ENCODE measurements around the gene STUB1. TPM values are rescaled to one million over a fixed set of nuclear protein-coding genes. Genes with fewer than 3 reads are reported as not detected.

The STUB1 gene
- total RNA-seq, 4 donors from 2014 or later: 152 to 213 (median 186) TPM

- TF ChIP-seq CTCF (IDR thresholded peaks at IDR 0.05) (no peak), EP300 (IDR thresholded peaks at IDR 0.05) (no peak), POLR2A (IDR thresholded peaks at IDR 0.05) (no peak)
- Histone ChIP-seq H3K9me3 (no peaks in the 10 kb centered on the region), H3K36me3 (peaks cover 0 to 37% (median 0%) of the 10 kb centered on the region in 3 donors), H3K4me3 (no peak overlapping the region), H3K27ac (no peak overlapping the region), H3K27me3 (no peaks in the 10 kb centered on the region), H3K4me1 (peaks cover 0 to 41% (median 24%) of the 10 kb centered on the region in 4 donors)
- no peak for DNase-seq (ENCODE audit: low spot score in 2 of 2)
- 79 to 86% methylated on average over 18 to 20 of the region's 21 CpGs for WGBS, 2 donors
Measured at GRCh38 chr16:676565-676902, 3.7 kb upstream of the STUB1 start.

- Histone ChIP-seq H3K36me3 (peaks cover 0 to 37% (median 3%) of the 10 kb centered on the region in 3 donors), H3K4me3 (no peak overlapping the region), H3K27me3 (no peaks in the 10 kb centered on the region), H3K27ac (no peak overlapping the region), H3K4me1 (peaks cover 0 to 45% (median 28%) of the 10 kb centered on the region in 4 donors), H3K9me3 (no peaks in the 10 kb centered on the region)
- WGBS, 2 donors: 73 to 82% methylated on average over 18 to 21 of the region's 23 CpGs
- TF ChIP-seq CTCF (IDR thresholded peaks at IDR 0.05): no peak
- no peak for TF ChIP-seq EP300 (IDR thresholded peaks at IDR 0.05)
- TF ChIP-seq POLR2A (IDR thresholded peaks at IDR 0.05): no peak
- no peak for DNase-seq (ENCODE audit: low spot score in 2 of 2)
Measured at GRCh38 chr16:676913-677312, 3.3 kb upstream of the STUB1 start.

DNA sequence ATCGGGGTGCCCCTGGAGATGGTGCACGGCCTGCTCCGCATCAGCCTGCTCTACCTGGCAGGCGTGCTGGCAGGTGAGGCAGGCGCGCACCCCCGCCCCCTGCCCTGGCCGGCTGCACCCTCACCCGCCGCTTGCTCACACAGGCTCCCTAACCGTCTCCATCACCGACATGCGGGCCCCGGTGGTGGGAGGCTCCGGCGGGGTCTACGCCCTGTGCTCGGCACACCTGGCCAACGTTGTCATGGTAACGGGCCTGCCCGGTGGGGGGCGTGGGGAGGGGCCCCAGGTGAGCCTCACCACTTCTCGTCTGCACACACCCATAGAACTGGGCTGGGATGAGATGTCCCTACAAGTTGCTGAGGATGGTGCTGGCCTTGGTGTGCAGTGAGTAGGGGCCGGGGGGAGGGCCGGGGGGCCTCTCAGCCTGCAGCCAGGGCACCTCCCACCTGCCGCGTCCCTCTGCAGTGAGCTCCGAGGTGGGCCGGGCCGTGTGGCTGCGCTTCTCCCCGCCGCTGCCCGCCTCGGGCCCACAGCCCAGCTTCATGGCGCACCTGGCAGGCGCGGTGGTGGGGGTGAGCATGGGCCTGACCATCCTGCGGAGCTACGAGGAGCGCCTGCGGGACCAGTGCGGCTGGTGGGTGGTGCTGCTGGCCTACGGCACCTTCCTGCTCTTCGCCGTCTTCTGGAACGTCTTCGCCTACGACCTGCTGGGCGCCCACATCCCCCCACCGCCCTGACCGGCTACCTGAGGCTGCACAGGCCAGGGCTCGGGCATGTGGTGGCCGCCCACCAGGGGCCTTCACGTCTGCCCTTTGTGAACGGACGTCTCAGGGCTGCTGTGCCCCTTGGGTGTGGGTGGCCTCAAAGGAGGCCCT lies 2.7 kb upstream of the STUB1 start:
- TF ChIP-seq CTCF (IDR thresholded peaks at IDR 0.05) (no peak), POLR2A (IDR thresholded peaks at IDR 0.05) (no peak), EP300 (IDR thresholded peaks at IDR 0.05) (no peak)
- H3K27ac ChIP-seq: no peak overlapping the region
- no peak for DNase-seq (ENCODE audit: low spot score in 2 of 2)
- no peak overlapping the region for H3K4me3 ChIP-seq
- H3K36me3 ChIP-seq: peaks cover 0 to 37% (median 9%) of the 10 kb centered on the region in 3 donors
- no peaks in the 10 kb centered on the region for H3K9me3 ChIP-seq
- H3K4me1 ChIP-seq: peaks cover 0 to 51% (median 32%) of the 10 kb centered on the region in 4 donors
- WGBS, 2 donors: 58 to 62% methylated on average over 30 to 42 of the region's 57 CpGs
- H3K27me3 ChIP-seq: no peaks in the 10 kb centered on the region

GRCh38 chr16:678209-678857 lies 1.9 kb upstream of the STUB1 start:
- Histone ChIP-seq H3K9me3 (no peaks in the 10 kb centered on the region), H3K36me3 (peaks cover 0 to 37% (median 15%) of the 10 kb centered on the region in 3 donors), H3K4me3 (no peak overlapping the region), H3K4me1 (peaks cover 0 to 59% (median 40%) of the 10 kb centered on the region in 4 donors), H3K27ac (no peak overlapping the region), H3K27me3 (no peaks in the 10 kb centered on the region)
- TF ChIP-seq POLR2A (IDR thresholded peaks at IDR 0.05) (no peak), CTCF (IDR thresholded peaks at IDR 0.05) (no peak), EP300 (IDR thresholded peaks at IDR 0.05) (no peak)
- 78 to 90% methylated on average over 3 to 21 of the region's 21 CpGs for WGBS, 2 donors
- no peak for DNase-seq (ENCODE audit: low spot score in 2 of 2)

Data from tibial nerve (tissue), 4 donors.